Activated CD4-positive, alpha-beta T cell treated with anti-CD3 and anti-CD28 coated beads, Interleukin-2, amount 10 ng/mL, durations not matched to agents 7 days and 5 days (primary cell): ENCODE data around the gene RUFY2. TPM values are rescaled to one million over a fixed set of nuclear protein-coding genes. Genes with fewer than 3 reads are reported as not detected.

ENCODE experiments used
- CTCF ChIA-PET: fragments of 350-600 bp; sonication (Branson Sonifier 250); formaldehyde crosslinking; loops from one replicate; lab custom pipeline; 2021; ENCODE audit warnings: antibody characterized with exemption; lab: Charles Lee
- POLR2A ChIA-PET: fragments of 350-600 bp; sonication (Branson Sonifier 250); formaldehyde crosslinking; loops from one replicate; lab custom pipeline; 2021; ENCODE audit warnings: antibody characterized with exemption; lab: Charles Lee
- DNase-seq: peaks from one replicate; pipeline ENCODE4 v3.0.0-alpha.2; 2020
- H3K27ac Mint-ChIP-seq: one replicate; pipeline ENCODE4 v1.8.0; 2021; ENCODE audit warnings: mild to moderate bottlenecking, moderate library complexity, mixed read lengths
- H3K27me3 Mint-ChIP-seq: one replicate; pipeline ENCODE4 v1.8.0; 2021; ENCODE audit warnings: mixed read lengths
- H3K36me3 Mint-ChIP-seq: one replicate; pipeline ENCODE4 v1.8.0; 2021; ENCODE audit warnings: low read depth, mixed read lengths
- H3K4me1 Mint-ChIP-seq: one replicate; pipeline ENCODE4 v1.8.0; 2021; ENCODE audit warnings: mixed read lengths
- H3K4me3 Mint-ChIP-seq: one replicate; pipeline ENCODE4 v1.8.0; 2021; ENCODE audit warnings: mild to moderate bottlenecking, moderate library complexity, mixed read lengths
- H3K9me3 Mint-ChIP-seq: one replicate; pipeline ENCODE4 v1.8.0; 2021; ENCODE audit warnings: mixed read lengths
- total RNA-seq, 2 experiments: library from RNA; stranded (reverse); gene quantifications; one replicate each; pipeline ENCODE4 v1.2.3, GENCODE V29; 2021

RUFY2 gene
- total RNA-seq, 2 experiments from 2014 or later = 13.0 TPM

- H3K36me3 Mint-ChIP-seq = no peaks in the 10 kb centered on the region
- no peak overlapping the region for H3K4me3 Mint-ChIP-seq
- CTCF ChIA-PET = no interaction called here
Observed at GRCh38 chr10:68303849-68304412, 103.1 kb downstream of the RUFY2 start.

GRCh38 chr10:68302871-68303270 lies 104.2 kb downstream of the RUFY2 start:
- no peak for DNase-seq
- H3K9me3 Mint-ChIP-seq = no peaks in the 10 kb centered on the region
- no peak overlapping the region for H3K4me3 Mint-ChIP-seq
- POLR2A ChIA-PET = interaction anchor here (0.6 kb wide), 1 partner anchor 494 kb away, joined by 5 read pairs; no protein-coding TSS in a partner anchor
- no peak overlapping the region for H3K27ac Mint-ChIP-seq
- H3K36me3 Mint-ChIP-seq = no peaks in the 10 kb centered on the region
- no peaks in the 10 kb centered on the region for H3K4me1 Mint-ChIP-seq
- no peaks in the 10 kb centered on the region for H3K27me3 Mint-ChIP-seq
- CTCF ChIA-PET = interaction anchor here (0.5 to 1.5 kb wide), 6 partner anchors 8 to 517 kb away, joined by 3 to 5 read pairs (median 3); no protein-coding TSS in a partner anchor

More at GRCh38 chr10:68303849-68304412, 103.1 kb downstream of the RUFY2 start:
- Mint-ChIP-seq H3K27ac (no peak overlapping the region), H3K9me3 (no peaks in the 10 kb centered on the region), H3K27me3 (no peaks in the 10 kb centered on the region), H3K4me1 (no peaks in the 10 kb centered on the region)
- DNase-seq = no peak
- POLR2A ChIA-PET = no interaction called here

- no peak for DNase-seq
- no peaks in the 10 kb centered on the region for H3K27me3 Mint-ChIP-seq
- no peak overlapping the region for H3K27ac Mint-ChIP-seq
- H3K36me3 Mint-ChIP-seq = no peaks in the 10 kb centered on the region
- H3K9me3 Mint-ChIP-seq = no peaks in the 10 kb centered on the region
- H3K4me3 Mint-ChIP-seq = no peak overlapping the region
- ChIA-PET POLR2A (interaction anchor here (0.6 kb wide), 1 partner anchor 495 kb away, joined by 5 read pairs; no protein-coding TSS in a partner anchor), CTCF (interaction anchor here (0.6 to 1.5 kb wide), 5 partner anchors 9 to 517 kb away, joined by 3 to 5 read pairs (median 3); no protein-coding TSS in a partner anchor)
- H3K4me1 Mint-ChIP-seq = no peaks in the 10 kb centered on the region
Observed at GRCh38 chr10:68302503-68302823, 104.6 kb downstream of the RUFY2 start.

- H3K9me3 Mint-ChIP-seq = no peaks in the 10 kb centered on the region
- H3K27ac Mint-ChIP-seq = no peak overlapping the region
- no peak for DNase-seq
- no peaks in the 10 kb centered on the region for H3K36me3 Mint-ChIP-seq
- ChIA-PET CTCF (interaction anchor here (0.9 to 1.5 kb wide), 3 partner anchors 9 to 77 kb away, joined by 3 to 4 read pairs (median 3); no protein-coding TSS in a partner anchor), POLR2A (interaction anchor here (1.0 kb wide), 1 partner anchor 89 kb away, joined by 3 read pairs; no protein-coding TSS in a partner anchor)
- no peak overlapping the region for H3K4me3 Mint-ChIP-seq
- no peaks in the 10 kb centered on the region for H3K4me1 Mint-ChIP-seq
- H3K27me3 Mint-ChIP-seq = no peaks in the 10 kb centered on the region
Observed at GRCh38 chr10:68301790-68302502, 105.1 kb downstream of the RUFY2 start.

GRCh38 chr10:68301301-68301700 lies 105.8 kb downstream of the RUFY2 start:
- Mint-ChIP-seq H3K4me3 (no peak overlapping the region), H3K36me3 (no peaks in the 10 kb centered on the region)

GRCh38 chr10:68296843-68297663 lies 110.0 kb downstream of the RUFY2 start:
- H3K36me3 Mint-ChIP-seq = no peaks in the 10 kb centered on the region
- H3K9me3 Mint-ChIP-seq = no peaks in the 10 kb centered on the region
- no peak overlapping the region for H3K27ac Mint-ChIP-seq
- POLR2A ChIA-PET = no interaction called here
- H3K4me1 Mint-ChIP-seq = no peaks in the 10 kb centered on the region
- H3K27me3 Mint-ChIP-seq = no peaks in the 10 kb centered on the region
- H3K4me3 Mint-ChIP-seq = no peak overlapping the region
- CTCF ChIA-PET = no interaction called here
- DNase-seq = no peak

More at GRCh38 chr10:68301301-68301700, 105.8 kb downstream of the RUFY2 start:
- Mint-ChIP-seq H3K9me3 (no peaks in the 10 kb centered on the region), H3K4me1 (no peaks in the 10 kb centered on the region), H3K27me3 (no peaks in the 10 kb centered on the region), H3K27ac (no peak overlapping the region)
- ChIA-PET CTCF (interaction anchor here (0.9 kb wide), 1 partner anchor 77 kb away, joined by 4 read pairs; no protein-coding TSS in a partner anchor), POLR2A (interaction anchor here (0.6 to 1.0 kb wide), 2 partner anchors 89 to 606 kb away, joined by 3 read pairs; no protein-coding TSS in a partner anchor)
- DNase-seq = no peak

Other genes with a start within 250 kb of the RUFY2 start
- not detected for gene ATOH7, start 175.2 kb downstream of the RUFY2 start, total RNA-seq
- gene HNRNPH3, start 75.2 kb downstream of the RUFY2 start, total RNA-seq = 100 to 1,000 TPM in 1 of 2 experiments, 10 to 100 TPM in 1; 99.6 to 117 TPM
- gene PBLD, start 74.3 kb downstream of the RUFY2 start, total RNA-seq = 1 to 10 TPM; 1.6 to 2.0 TPM
- gene DNA2, start 64.7 kb upstream of the RUFY2 start, total RNA-seq = 10 to 100 TPM; 28.4 to 30.3 TPM
- gene SLC25A16, start 120.2 kb upstream of the RUFY2 start, total RNA-seq = 10 to 100 TPM; 19.8 to 26.4 TPM
- 1 to 10 TPM; 3.0 to 3.7 TPM for gene TET1, start 153.1 kb upstream of the RUFY2 start, total RNA-seq